Uterus (tissue), 4 donors: ENCODE measurements around the gene RAD23B. TPM values are rescaled to one million over a fixed set of nuclear protein-coding genes. Genes with fewer than 3 reads are reported as not detected.

Experiments
- DNase-seq, 2 donors: peaks; one replicate each; pipeline ENCODE4 v3.0.0-alpha.2; 2019 to 2020
- H3K27ac ChIP-seq, 2 donors: fragments of 200-600 bp; sonication (generic); 1 replicate in 1 of 2; 2 replicates in 1 of 2; pipeline ENCODE4 v1.5.1; 2016 to 2018
- H3K27me3 ChIP-seq, 2 donors: fragments of 200-600 bp; sonication (generic); one replicate each; pipeline ENCODE4 v1.5.1; 2018 to 2019; ENCODE audit warnings: control low read depth in 1 of 2
- H3K36me3 ChIP-seq, 2 donors: fragments of 200-600 bp; sonication (generic); one replicate each; pipeline ENCODE4 v1.5.1; 2019; ENCODE audit warnings: control low read depth in 1 of 2
- H3K4me1 ChIP-seq, 2 donors: fragments of 200-600 bp; sonication (generic); one replicate each; pipeline ENCODE4 v1.5.1; 2018 to 2019; ENCODE audit warnings: control low read depth in 1 of 2
- H3K4me3 ChIP-seq, 2 donors: fragments of 200-600 bp; sonication (generic); 1 replicate in 1 of 2; 2 replicates in 1 of 2; pipeline ENCODE4 v1.5.1; 2018 to 2019; ENCODE audit warnings: mild to moderate bottlenecking in 1 of 2
- H3K9me3 ChIP-seq, 2 donors: fragments of 200-600 bp; sonication (generic); one replicate each; pipeline ENCODE4 v1.5.1; 2019; ENCODE audit warnings: control low read depth in 1 of 2
- POLR2A ChIP-seq, 2 donors: fragments of 450-650 bp; IDR thresholded peaks; one replicate each; pipeline ENCODE4 v1.6.1; 2016; ENCODE audit warnings: antibody characterized with exemption in 2 of 2, mild to moderate bottlenecking in 1 of 2, moderate library complexity in 1 of 2
- intact Hi-C: fragments of 100-400 bp; cut with DNase I; formaldehyde crosslinking; loops from one replicate; pipeline ENCODE4 v1.15.1; 2023; ENCODE audit warnings: low total_unique reads
- total RNA-seq, 4 donors: library from RNA; depleted of rRNA in 3 of 4; stranded (reverse); fragments of >200 nt in 3 of 4; gene quantifications; one replicate each; pipeline versions ENCODE4 v1.1.0 to v1.2.4, GENCODE V29; 2014 to 2023
- TF ChIP-seq, protein P1 (sequence below), 4 experiments: fragments of 200-600 bp in 2 of 4; fragments of 450-650 bp in 2 of 4; sonication (generic) in 2 of 4; IDR thresholded peaks; one replicate each; pipeline ENCODE4 v1.5.1; 2016 to 2019; ENCODE audit warnings: antibody characterized with exemption in 4 of 4, mild to moderate bottlenecking in 2 of 4, moderate library complexity in 1 of 4
- donor health status: DM: yes; HTN: yes; CAD: no.

Gene RAD23B
- total RNA-seq, 4 donors from 2014 or later: 39.5 to 92.9 (median 63.8) TPM

DNA sequence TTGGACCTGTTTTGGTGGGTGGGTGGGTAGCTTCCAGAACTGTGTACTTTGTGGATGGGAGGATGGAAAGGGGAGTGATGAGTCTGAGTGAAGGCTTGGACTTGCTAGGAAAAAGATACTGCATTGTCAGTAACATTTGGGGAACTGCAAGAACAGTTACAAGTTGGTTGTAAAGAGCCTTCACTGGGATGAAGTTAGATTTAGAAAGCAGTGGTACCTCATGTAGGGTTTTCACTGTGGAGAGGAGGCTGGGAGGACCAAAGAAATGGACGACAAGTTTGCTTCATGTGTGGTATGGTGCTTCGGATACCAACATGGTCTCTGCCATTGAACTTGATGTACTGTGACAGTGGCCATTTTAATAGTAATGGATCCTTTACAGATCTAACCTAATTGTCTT lies 50.3 kb downstream of the RAD23B start:
- no peak for DNase-seq
- TF ChIP-seq, protein P1, sequence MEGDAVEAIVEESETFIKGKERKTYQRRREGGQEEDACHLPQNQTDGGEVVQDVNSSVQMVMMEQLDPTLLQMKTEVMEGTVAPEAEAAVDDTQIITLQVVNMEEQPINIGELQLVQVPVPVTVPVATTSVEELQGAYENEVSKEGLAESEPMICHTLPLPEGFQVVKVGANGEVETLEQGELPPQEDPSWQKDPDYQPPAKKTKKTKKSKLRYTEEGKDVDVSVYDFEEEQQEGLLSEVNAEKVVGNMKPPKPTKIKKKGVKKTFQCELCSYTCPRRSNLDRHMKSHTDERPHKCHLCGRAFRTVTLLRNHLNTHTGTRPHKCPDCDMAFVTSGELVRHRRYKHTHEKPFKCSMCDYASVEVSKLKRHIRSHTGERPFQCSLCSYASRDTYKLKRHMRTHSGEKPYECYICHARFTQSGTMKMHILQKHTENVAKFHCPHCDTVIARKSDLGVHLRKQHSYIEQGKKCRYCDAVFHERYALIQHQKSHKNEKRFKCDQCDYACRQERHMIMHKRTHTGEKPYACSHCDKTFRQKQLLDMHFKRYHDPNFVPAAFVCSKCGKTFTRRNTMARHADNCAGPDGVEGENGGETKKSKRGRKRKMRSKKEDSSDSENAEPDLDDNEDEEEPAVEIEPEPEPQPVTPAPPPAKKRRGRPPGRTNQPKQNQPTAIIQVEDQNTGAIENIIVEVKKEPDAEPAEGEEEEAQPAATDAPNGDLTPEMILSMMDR (IDR thresholded peaks at IDR 0.05): no peak
- no peak for TF ChIP-seq POLR2A (IDR thresholded peaks at IDR 0.05)
- Histone ChIP-seq H3K4me3 (no peak overlapping the region), H3K27me3 (no peaks in the 10 kb centered on the region), H3K36me3 (no peaks in the 10 kb centered on the region), H3K9me3 (no peaks in the 10 kb centered on the region), H3K4me1 (peaks cover 0 to 3% of the 10 kb centered on the region in 2 donors), H3K27ac (no peak overlapping the region)
- intact Hi-C loops: no loop called here

DNA sequence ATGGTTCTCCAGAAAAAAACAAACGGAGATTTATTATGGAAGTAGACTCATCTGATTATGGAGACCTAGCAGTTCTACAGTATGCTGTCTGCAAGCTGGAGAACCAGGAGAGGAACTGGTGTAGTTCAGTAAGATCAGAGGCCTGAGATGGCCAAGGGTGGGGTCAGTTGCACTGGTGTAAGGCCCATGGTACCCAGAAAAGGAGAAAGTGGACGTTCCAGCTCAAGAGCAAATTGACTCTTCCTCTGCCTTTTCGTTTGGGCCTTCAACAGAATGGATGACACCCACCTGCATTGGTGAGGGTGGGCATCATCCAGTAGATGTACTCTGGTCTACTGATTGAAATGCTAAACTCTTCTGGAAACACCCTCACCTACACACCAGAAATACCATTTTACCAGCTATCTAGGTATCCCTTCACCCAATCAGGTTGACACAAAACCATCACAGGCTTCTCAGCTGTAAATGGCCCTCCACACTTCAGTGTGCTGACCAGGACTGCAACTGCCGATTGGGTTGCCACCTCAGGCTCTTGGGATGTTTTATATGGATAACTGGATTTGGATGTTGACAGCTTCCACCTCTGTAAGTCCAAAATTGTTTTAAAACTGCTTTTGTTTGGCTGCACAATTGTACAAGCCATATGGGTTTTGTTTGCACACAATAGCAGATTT lies 51.2 kb downstream of the RAD23B start:
- H3K27ac ChIP-seq: no peak overlapping the region
- DNase-seq: no peak
- intact Hi-C loops: no loop called here
- no peaks in the 10 kb centered on the region for H3K9me3 ChIP-seq
- H3K27me3 ChIP-seq: no peaks in the 10 kb centered on the region
- no peak for TF ChIP-seq POLR2A (IDR thresholded peaks at IDR 0.05)
- TF ChIP-seq, protein P1 (IDR thresholded peaks at IDR 0.05): no peak
- H3K4me1 ChIP-seq: peaks cover 0 to 3% of the 10 kb centered on the region in 2 donors
- no peaks in the 10 kb centered on the region for H3K36me3 ChIP-seq
- no peak overlapping the region for H3K4me3 ChIP-seq

DNA sequence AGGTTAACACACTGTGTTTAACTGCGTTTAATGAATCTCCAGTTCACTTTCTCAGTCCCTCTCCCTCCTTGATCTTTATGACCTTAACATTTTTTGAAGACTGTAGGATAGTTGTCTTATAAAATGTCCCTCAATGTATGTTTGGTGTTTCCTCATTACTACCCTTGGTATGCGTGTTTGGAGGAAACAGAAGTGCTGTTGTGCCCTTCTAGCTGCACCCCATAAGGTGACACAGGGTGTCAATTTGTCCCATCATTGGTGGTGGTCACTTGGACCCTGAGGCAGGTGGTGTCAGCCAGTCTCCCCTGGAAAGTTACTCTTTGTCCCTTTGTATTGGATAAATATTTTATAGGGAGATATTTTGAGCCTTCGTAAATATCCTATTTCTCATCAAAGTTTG lies 52.3 kb downstream of the RAD23B start:
- Histone ChIP-seq H3K4me1 (peaks cover 0 to 3% of the 10 kb centered on the region in 2 donors), H3K9me3 (no peaks in the 10 kb centered on the region), H3K36me3 (no peaks in the 10 kb centered on the region), H3K27me3 (no peaks in the 10 kb centered on the region), H3K4me3 (no peak overlapping the region), H3K27ac (no peak overlapping the region)
- intact Hi-C loops: no loop called here
- no peak for TF ChIP-seq POLR2A (IDR thresholded peaks at IDR 0.05)
- TF ChIP-seq, protein P1 (IDR thresholded peaks at IDR 0.05): no peak
- no peak for DNase-seq

DNA sequence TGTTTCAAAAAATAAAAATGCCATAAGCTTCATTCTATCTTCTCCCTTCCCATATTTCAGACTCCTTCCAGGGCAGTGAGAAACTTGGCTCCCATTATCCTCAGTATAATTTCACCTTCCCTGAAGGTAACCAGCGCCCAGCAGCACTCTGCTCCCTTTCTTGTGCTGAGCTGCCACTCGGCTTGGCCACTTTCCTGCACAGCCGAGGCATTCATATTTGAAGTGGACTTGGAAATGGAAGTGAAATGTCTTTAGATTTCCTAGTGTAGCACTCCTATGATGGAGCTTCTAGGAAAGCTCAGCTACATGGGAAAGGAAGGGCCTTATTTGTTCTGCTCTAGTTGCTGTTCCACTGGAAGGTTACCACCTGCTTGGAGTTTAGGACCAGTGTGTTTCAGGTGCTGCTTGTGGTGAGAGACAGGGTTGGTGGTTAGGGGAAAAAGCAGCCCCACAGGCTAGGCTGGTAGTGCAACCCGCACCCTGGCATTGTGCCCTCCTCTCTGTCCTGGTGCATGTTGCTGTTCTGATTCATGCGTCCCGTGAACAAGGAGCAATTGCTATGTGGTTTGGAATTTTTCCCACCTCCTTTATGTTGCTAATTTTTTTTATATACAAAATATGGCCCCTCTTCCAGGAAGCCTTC lies 53.8 kb downstream of the RAD23B start:
- no peaks in the 10 kb centered on the region for H3K27me3 ChIP-seq
- no peak for TF ChIP-seq POLR2A (IDR thresholded peaks at IDR 0.05)
- TF ChIP-seq, protein P1 (IDR thresholded peaks at IDR 0.05): no peak
- peaks cover 0 to 3% of the 10 kb centered on the region in 2 donors for H3K4me1 ChIP-seq
- no peak overlapping the region for H3K4me3 ChIP-seq
- H3K9me3 ChIP-seq: no peaks in the 10 kb centered on the region
- intact Hi-C loops: no loop called here
- H3K27ac ChIP-seq: no peak overlapping the region
- no peak for DNase-seq
- H3K36me3 ChIP-seq: no peaks in the 10 kb centered on the region
